NCI-H146 treated with DMSO at 0.1 percent for 48 hours (cell line): ENCODE data around the gene EGF.

Source experiments
- DNase-seq: peaks from one replicate; lab custom pipeline; 2025; ENCODE audit not compliant: unreplicated experiment; lab: John Stamatoyannopoulos, UW

EGF gene

GRCh38 chr4:109957227-109957626 lies 44.5 kb downstream of the EGF start:
- no peak for DNase-seq

DNA sequence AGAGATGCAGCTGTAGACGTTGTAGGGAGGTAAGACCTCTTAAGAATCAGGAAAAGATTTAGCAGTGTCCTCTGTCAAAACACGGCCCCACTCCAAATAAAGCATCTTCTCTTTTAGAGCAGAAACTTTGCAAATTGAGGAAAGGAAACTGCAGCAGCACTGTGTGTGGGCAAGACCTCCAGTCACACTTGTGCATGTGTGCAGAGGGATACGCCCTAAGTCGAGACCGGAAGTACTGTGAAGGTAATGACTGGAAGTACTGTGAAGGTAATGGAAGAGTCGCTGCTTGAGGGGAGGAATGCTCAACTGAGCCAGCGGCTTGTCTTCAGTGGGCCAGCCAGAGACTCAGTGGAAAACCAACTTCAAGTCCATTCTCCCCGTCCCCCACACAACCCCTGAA lies 46.5 kb downstream of the EGF start:
- DNase-seq: no peak

DNA sequence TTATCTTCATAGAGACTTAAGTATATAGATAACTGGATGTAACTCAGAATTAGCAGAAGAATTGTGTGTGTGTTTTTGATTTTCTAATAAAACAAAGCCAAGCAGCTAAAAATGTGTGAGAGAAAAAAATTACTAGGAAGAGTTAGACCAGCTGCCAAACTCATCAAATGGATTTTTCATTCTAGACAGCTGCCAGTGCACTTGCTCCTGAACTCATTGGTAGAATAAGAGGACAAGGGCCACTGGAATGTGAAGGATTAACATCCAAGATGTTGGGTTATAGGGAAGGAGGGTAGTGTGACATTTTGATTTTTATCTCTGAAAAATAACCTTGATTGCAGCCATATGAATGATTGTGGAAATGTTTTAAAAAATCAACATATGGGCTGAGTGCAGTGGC lies 49.7 kb downstream of the EGF start:
- no peak for DNase-seq

DNA sequence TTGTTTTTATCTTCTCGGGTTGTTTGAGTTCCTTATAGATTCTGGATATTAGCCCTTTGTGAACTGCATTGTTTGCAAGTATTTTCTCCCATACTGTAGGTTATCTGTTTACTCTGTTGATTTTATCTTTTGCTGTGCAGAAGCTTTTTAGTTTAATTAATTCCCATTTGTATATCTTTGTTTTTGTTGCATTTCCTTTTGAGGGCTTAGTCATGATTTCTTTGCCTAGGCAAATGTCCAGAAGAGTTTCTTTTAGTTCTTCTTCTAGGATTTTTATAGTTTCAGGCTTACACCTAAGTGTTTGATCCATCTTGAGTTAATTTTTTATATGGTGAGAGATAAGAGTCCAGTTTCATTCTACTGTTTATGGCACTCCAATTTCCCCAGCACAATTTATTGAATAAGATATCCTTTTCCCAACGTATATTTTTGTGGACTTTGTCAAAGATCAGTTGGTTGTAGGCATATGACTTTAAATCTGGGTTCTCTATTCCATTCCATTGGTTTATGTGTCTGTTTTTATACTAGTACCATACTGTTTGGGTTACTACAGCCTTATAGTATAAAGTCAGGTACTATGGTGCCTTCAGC lies 54.3 kb downstream of the EGF start:
- DNase-seq: no peak

DNA sequence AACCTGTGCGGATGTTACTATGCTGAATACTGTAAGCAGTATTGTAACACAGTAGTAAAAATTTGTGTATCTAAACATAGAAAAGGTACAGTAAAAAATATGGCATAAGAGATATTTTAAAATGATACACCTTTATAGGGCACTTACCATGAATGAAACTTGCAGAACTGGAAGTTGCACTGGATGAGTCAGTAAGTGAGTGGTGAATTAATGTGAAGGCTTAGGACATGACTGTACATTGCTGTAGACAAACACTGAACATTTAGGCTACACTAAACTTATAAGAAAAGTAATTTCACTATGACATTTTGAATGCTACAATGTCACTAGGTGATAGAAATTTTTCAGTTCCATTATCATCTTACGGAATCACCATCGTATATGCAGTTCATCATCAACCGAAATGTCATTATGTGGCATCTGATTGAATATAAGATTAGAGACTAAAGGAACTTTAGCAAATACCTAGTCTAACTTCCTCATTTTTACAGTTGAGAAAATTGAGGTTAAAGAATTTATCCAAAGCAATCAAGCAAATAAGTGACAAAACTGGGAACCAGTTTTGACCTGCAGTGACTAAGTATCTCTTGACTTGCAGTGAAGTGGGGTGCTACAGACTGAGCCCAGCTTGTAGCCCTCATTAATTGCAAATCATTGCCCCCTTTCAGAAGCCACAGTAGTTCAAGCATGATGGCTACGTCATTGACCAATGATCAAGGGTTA lies 55.3 kb downstream of the EGF start:
- no peak for DNase-seq

DNA sequence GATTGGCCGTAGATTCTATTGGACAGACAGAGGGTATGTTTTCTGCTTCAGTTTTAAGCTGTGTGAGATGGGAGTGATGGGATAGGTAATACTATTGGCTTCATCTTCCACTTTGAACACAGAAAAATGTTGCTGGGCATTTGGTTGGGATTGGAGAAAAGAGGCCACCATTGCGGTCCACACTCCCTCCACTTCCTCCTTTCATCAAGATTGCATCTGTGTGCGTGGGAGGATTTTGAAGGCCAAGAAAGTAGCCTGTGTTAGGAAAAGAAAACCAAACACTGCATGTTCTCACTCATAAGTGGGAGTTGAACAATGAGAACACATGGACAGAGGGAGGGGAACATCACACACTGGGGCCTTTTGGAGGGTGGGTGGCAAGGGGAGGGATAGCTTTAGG lies 56.4 kb downstream of the EGF start:
- DNase-seq: no peak

DNA sequence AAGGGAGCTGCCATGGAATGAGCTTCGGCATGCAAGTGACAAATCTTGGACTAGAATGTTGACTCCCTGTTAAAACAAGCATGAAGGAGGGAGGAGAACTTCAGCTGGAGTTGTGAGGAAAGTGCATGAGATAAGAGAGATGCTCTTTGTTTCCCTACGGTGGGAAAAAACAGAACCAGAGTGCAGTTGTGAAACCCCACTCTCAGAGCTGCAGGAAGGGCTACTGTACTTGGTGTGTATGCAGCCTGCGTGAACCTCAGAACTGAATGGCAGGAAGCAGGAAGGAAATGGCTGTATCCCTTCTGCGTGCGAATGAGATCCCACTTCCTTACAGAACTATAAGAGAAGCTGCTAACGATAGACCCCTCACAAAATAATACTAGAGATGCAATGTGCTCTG lies 57.2 kb downstream of the EGF start:
- no peak for DNase-seq

- DNase-seq: no peak
These were observed 60.3 kb downstream of the EGF start for GRCh38 chr4:109972786-109973528.

GRCh38 chr4:109973529-109973905 lies 60.8 kb downstream of the EGF start:
- DNase-seq: no peak

DNA sequence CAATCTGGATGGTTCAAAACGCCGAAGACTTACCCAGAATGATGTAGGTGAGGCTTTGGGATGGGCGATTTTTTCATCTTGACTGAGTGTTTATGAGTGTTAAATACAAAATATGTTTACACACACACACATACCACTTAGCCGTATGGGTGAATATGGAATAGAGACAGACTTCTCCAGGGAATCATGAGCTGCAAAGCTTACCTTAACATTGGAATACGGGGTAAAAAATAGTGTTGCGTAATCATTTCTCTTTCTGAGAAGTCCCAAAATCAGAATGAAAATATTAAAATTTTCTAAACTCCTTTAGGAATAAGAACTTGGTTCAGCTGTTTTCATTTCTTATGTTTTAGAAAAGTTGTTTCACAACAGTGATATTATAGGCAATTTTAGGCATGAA lies 63.5 kb downstream of the EGF start:
- DNase-seq: no peak

- DNase-seq: no peak
These were observed 65.3 kb downstream of the EGF start for GRCh38 chr4:109977854-109978501.

GRCh38 chr4:109978704-109979454 lies 66.2 kb downstream of the EGF start:
- DNase-seq: no peak

- DNase-seq: no peak
These were observed 67.4 kb downstream of the EGF start for GRCh38 chr4:109979920-109980717.

DNA sequence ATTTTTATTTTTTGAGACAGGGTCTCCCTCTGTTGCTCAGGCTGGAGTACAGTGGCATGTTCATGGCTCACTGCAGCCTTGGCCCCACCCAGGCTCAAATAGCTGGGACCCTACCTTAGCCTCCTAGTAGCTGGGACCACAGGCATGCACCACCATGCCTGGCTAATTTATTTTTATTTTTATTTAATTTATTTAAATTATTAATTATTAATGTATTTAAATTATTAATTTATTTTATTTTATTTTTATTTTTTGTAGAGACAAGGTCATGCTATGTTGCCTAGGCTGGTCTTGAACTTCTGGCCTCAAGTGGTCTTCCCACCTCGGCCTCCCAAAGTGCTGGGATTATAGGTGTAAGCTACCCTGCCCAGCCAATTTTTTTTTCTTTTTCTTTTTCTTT lies 69.3 kb downstream of the EGF start:
- no peak for DNase-seq

DNA sequence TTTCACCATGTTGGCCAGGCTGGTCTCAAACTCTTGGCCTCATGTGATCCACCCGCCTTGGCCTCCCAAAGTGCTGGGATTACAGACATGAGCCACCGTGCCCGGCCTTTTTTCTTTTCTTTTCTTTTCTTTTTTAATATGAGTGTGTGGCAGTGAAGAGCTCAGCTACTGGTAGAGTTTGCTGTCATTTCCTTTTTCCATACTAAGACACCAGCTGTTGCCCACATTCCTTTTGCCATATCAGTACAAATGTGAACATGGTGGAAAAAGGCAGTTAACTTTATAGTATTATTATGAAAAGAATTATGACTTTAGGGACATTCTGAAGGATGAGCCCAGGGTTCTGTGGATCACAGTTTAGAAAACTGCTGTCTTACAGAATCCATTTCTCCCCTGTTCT lies 69.8 kb downstream of the EGF start:
- no peak for DNase-seq

- no peak for DNase-seq
These were observed 73.6 kb downstream of the EGF start for GRCh38 chr4:109985993-109986974.

DNA sequence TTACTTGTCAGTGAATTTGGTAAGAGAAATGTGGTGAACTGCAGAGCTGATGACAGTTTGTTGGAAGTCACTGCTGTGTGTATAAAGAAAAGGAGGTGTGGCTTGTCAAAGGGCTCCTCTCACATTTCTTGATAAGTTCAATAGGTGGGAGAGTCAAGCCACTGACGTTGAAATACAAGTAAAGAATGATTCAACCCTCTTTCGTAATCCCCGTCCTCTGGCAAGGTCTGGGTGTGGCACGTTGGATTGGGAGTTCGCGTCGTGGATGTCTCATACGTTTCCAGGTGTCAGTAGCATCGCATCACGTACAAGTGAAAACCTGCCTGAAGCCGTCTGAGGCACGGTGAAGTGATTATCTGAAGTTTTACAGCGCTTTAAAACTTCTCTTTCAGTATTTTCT lies 76.4 kb downstream of the EGF start:
- DNase-seq: no peak

DNA sequence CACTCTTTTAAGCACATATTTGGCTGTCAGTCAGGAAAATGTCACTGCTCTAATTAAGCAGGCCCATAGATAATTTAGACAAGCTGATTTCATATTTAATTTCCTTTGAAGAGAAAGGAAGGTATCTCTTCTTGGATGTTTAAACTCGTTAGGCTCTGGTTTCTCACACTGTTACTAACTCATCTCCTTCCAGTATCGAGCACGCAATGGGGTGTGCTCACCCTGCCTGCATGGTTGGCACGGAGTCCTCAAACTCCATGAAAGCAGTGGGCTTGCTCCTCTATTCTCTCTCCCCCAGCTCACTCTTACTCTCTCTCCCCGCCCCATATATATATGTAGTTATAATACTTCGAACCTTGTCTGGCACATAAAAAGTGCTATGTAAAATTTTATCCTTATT lies 76.9 kb downstream of the EGF start:
- DNase-seq: no peak
